NCI-H460 (cell line): ENCODE data around the gene EWSR1. TPM values are rescaled to one million over a fixed set of nuclear protein-coding genes. Genes with fewer than 3 reads are reported as not detected.

Source experiments
- DNase-seq: peaks from one replicate; pipeline ENCODE4 v3.0.0-alpha.2; 2016; ENCODE audit warnings: low read depth; ENCODE audit errors: extremely low read depth
- total RNA-seq: library from RNA; depleted of rRNA; stranded (reverse); fragments of >200 nt; shearing (Covaris generic); gene quantifications from 2 replicates; pipeline ENCODE4 v1.2.3, GENCODE V29; 2014

The EWSR1 gene
- total RNA-seq, 1 experiment from 2014 or later = 176 TPM

DNA sequence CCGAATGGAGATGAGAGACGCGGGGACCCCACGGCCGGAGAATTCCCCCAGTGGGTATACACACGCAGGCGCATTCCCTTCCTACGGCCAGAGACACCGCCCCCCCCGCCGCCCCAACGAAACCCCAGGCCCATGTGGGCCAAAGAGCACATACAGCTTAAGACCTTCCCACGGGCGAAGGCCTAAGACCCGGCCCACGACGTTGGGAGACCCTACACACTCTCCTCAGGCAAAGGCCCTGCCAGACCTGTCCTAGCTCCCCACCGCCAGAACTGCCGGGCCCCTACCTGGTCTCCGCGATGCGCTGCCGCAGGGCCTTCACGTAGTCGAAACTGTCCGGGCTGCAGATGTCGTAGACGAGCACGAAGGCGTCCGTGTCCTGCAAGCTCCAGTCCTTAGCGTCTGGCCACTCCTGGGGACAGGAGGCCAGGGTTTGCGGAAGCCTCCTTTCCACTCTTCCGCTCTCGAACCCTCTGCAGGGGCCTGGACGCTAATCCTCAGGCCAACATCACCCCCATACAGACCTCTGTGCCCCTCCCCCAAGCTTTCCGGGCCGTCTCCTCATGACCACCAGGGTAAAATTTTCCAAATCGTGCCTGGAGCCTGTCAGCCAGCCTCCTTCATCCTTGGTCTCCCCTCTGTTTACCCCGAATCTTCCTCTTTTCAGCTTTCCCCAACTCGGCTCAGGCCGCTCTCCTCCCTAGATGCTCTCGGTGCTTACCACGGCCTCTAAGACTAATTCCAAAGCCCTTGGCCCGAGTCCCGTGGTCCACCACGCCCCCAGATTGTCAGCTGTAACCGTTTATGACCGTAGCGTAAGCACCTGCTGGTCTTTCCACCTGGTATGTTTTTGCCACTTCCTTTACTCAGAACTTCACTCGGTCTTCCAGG lies 45.8 kb downstream of the EWSR1 start:
- no peak for DNase-seq

DNA sequence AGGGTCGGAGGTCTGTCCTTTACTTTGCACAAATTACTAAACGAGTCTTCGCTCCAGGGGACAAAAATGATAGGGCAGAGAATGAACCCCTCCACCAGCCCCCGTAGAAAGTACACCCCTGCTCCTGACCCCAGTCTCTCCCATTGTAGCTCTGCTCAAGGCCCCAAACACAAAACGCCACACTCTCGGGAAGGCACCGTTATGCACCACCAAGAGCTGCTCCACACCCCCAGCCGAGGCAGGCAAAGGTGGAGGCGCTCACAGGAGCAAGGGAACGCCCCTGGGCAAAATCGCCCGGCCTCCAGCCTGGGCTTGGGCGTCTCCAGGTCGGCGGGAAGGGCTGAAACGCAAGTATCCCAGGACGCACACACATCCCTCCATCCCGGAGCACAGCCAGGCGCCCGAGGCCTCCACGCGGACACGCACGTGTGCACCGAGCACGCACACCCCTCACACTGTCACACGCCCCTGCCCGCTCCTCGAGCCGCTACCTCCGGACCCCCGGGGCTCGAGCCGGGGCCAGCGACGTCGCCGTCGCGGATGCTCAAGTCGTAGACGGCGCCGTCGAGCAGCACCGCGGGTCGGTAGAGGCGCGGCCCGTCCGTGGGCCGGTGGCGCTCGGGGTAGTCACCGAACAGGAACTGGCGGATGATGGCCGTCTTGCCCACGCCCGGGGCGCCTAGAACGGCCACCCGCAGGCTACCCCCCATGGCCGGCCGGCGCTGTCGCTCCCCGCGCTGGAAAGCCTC lies 46.6 kb downstream of the EWSR1 start:
- no peak for DNase-seq

DNA sequence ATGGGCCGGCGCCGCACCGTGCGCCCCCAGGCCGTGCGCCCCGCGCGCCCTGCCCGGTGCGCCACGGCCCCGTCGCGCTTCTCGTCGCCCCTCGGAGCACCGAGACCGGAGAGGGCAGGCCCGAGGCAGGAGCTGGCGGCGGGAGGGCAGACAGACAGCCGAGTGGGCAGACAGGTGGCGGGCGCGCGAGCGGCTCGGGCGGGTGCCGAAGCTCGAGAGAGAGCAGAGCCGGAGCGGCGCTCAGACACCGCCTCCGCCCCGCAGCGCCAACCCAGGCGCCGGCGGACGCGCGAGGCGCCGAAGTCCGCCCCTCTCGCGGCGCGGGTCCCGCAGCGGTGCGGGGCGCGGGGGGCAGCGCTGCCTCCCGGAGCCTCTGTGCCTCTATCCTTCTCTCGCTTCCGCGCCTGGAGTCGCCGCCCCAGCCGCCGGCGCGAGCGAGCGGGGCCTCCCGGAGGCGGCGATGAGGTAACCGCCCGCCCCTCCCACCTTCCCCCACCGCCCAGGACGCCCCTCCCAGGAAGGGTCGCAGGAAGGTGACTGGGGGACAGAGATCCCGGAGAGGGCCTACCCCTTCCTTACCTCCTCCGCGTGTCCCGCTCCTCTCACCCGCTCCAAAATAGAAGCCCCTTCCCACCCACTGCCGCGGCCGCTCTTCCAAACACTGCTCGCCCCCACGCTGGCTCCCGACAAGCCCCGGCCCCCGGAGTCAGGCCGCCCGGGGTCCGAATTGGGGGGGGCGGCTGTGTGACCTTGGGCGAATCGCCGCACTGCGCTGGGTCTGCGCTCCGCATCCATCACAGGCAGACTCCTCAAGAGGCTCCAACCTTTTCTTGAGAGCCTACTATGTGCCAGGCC lies 47.4 kb downstream of the EWSR1 start, which contains the start of gene RASL10A:
RASL10A (minus strand) TSS at position 412 of the 855 bp plus-strand sequence. CDS start 451 bp downstream, outside the sequence.
- DNase-seq = no peak

DNA sequence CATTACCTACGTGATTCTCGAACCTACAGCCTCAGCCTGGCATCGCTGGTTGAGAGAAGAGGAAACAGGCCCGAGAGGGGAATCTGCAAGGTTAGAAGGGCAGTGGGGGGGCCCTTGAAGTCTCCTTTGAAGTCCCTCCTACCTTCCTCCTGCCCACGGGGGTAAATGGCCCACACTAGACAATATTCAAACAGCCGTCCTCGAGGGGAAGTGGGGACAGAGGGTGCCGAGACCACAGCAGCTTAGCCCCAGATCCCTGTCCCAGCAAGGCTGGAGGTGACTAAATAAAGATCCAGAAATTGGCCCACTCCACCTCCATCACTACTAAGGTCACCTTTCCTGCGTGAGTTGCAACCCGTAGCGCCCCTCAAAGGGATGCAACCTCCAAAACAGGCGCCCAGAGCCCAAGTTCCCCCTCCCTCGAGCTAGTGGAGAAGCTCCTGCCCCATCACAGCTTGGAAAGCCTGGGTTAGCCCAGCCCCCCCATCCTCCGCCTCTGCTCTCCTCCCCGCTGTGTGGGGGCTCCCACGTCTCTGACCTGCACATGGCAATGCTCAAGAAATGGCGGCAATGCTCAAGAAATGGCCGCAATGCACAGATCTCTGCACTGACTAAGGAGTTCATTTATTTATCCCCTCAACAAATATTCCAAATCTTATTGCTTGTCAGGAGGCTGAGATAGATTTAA lies 48.2 kb downstream of the EWSR1 start:
- no peak for DNase-seq

DNA sequence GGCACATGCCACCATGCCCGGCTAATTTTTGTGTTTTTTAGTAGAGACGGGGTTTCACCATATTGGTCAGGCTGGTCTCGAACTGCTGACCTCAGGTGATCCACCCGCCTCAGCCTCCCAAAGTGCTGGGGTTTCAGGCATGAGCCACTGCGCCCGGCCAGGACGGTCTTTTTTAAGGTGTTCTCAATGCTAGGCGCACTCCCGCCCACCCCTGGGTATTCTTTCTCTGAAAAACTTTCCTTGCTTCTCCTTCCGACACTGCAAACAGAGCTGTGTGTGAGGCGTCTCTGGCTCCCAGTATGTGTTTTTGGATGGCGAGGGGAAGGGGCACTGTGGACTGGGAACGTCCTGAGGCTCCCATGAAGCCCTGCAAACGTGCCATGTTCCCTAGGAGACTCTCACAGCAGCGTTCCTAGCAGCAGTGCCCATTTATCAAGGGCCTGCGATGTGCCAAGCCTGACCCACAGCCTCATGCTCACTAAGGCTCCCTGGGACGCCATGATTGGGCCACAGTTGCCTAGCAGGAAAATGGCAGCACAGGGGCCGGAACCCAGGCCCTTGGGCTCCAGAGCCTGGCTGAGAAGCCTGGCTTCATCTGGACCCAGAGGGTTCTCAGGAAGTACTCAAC lies 49.9 kb downstream of the EWSR1 start:
- no peak for DNase-seq

DNA sequence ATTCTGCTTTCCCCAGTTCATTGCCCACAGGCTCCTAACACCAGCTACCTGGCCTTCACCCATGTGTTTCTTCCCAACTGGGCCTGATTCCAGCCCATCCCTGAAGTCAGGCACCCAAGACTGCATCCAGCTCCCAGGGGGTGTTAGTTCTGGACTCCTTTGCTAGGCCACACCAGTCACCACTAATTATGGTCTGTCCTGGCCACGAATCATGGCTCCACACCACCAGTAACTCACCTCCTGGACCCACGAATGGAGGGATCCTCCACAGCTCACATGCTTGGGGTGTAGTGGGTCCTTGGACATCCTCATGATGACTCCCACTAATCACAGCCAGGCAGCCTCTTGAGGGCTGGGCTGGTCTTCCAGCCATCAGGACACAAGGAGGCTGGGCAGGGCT lies 51.0 kb downstream of the EWSR1 start:
- no peak for DNase-seq

DNA sequence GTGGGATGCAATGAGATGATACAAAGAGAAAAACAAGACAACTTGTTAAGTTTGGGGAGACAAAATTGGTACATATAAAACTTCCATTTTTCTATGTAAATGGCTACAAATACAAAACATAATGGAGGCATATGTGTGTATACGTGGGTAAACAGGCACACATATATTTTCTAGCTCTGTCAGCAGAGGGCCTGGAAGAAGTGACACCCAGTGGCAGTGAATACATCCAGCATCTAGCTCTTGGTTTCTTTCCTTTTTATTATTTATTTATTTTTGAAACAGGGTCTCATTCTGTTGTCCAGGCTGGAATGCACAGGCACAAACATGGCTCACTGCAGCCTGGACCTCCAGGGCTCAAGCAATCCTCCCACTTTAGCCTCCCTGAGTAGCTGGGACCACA lies 52.5 kb downstream of the EWSR1 start:
- no peak for DNase-seq

DNA sequence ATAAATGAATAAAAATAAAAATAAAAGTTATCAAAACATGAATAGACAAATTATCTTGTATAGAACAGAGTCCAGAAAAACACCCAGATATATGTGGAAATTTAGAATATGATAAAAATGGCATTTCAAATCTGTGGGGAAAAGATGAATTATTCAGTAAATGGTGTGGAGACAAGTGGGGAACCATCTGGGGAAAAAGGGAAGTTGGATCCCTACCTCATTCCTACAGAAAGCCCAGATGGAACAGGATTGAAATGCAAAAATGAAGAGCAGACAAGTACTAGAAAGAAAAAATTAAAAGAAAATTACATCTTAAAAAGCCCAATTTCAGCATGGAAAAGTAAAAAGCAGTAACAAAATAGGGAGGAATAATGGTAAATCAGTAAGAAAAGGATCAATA lies 55.6 kb downstream of the EWSR1 start:
- DNase-seq = no peak

DNA sequence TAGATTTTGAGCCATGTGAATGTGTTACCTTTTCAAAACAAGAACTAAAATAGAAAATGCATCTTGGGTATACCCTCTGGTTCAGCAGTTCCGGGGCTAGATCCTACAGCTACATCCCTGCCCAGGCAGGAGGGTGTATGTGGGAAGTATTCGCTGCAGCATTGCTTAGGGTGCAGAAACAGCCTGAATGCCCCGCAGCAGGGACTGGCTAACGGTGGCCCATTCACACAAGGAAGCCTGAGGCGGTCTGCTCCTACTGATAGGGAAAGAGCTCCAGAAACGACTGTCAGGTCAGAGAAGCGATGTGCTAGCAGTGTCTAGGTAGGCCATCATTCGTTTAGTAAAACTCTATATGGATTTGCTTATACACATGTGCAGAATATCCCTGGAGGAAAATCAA lies 57.3 kb downstream of the EWSR1 start:
- no peak for DNase-seq

DNA sequence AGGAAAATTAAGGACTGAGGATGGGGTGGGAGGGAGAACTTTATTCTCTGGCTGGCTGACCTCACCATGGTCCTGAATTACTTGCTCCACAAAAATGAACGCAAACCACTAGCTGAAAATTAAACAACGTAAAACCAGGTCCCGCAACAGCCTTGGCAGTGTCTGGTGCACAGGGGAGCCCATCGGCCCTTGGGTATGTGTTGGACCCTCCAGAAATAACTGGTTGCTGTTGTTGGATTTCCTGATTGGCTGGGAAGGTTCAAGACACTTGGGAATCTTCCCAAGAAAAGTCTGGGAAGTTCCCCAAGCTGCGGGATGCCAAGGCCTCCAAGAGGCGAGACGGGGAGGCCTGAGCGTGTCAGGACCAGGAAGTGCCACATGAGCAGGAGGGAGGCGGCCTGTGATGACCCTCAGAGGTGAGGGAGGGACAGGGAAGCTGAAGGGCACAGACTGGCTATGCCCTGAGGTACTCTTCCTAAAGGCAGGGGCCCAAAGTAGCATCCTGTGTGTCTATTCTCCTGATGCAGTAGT lies 57.8 kb downstream of the EWSR1 start:
- no peak for DNase-seq

DNA sequence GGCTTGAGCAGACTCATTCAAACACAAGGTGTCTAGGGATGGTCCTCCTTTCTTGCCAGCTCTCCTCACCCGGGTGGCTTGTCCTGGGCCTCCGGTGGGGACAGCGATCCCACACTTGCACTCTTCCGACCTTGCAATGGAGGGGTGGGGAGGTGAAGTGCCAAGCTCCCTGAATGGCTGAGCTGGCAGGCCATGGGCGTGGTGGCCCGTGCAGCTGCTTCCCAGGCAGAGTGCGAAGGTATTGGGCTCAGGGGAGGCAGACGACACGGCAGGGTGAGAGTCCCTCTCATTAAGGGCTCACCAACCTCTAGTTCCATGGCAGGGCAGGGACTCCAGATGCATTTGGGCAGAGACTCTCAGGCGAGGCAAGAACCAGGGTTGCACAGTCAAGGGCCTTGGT lies 58.4 kb downstream of the EWSR1 start:
- no peak for DNase-seq

DNA sequence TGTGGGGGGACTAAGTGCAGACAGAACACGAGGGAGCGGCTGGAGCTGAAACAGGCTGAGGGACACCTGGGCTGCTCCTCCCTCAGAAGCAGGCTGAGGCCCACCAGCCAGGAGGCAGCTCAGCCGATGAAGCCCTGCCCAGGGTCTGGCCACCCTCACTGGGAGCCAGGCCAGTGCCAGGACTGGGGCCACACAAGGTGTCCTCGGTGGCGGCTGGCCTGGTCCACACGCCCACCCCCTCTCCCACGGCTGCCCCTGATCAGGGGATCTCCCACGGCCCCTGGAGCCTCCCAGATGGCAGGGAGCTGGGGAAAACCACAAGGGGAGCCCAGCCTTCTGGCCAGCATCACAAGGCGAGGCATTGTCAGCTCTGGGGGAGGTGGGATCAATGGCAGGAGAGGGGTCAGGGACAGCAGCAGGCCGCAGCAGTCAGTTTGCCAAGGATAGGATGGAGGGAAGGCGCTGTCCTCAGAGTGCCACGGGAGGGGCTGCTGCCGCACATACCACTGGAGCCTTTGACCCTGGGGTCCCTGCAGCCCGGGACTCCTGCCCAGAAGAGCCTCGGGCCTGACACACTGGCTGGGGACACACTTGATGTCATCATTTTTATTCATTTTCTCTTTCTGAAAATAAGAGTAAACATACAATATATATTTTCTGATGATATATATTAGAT lies 59.2 kb downstream of the EWSR1 start:
- DNase-seq = no peak

DNA sequence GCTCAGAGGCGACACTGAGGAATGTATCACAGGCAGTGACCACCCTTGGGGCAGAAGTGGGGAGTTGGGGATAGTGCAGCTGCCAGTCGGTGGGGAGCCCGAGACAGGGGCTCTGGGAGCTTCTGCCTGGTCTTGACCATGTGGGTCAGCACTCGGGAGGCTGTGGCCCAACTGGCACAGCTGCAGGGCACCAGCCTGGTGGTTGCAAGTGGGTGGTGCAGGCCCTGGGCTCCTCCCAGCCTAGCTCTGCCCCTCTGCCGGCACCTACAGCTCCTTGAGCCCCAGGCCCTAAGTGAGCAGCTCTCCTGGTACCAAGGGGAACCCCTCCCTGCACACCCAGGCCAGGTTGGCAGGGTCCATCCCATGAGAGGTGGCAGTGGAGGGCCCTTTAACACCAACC lies 60.0 kb downstream of the EWSR1 start:
- DNase-seq = no peak

DNA sequence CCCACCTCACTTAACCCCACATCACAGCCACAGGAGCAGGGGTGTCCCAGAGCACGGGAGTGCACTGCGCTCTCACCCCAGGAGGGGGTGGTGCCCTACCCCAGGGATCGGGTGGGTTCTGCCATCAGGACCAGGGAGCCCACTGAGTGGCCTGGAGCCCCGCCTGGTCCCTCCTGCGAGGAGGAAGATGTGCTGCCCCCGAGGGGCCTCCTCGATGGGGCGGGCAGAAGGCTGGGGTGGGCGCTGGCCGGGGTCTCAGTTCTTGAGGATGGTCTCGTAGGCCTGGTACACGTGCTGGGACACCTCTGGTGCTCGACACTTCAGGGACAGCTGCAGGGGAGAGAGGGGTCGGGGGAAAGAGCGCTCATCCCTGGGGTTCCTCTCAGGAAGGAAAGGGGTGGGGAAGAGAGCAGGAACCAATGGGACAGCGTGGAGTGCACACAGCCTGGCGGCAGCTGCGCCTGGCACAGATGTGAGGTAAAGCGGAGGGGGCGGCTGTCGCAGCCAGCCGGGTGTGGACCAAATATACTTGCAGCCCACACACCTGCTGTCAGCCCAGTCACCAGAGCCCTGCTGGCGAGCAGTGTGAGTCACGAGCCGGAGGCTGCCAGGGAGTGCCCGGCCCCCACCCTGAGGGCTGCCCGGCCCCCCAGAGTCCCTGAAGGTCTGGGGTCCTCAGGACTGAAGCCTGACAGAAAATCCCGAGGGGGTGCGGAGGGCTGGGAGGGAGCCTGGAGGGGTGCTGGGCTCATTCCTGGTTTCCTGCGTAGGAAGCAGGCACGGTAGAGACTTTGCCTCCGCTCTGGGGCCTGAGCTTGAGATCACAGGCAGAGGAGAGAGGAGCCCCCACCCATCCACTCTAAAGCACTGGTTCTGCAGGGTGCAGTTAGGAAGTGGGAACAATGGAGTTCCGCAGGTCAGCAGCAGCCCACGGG lies 60.8 kb downstream of the EWSR1 start:
- DNase-seq = no peak

DNA sequence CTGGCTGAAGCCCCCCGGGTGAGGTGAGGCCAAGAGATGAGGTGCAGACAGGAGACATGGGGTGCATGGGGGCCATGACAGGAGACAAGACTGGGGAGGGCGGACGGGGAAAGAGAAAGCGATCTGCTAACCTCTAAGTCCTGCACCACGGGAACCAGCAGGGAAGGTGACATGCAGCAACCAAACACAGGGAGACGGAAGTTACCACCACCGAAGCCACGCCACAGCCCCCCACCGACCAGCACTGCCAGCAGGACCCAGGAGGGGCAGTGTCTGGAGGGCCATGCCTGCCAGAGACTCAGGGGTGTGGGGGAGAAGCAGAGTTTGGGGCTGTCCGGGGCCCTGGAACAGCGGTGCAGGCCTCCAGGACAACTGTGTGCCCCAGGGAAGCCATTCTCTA lies 61.5 kb downstream of the EWSR1 start:
- no peak for DNase-seq

DNA sequence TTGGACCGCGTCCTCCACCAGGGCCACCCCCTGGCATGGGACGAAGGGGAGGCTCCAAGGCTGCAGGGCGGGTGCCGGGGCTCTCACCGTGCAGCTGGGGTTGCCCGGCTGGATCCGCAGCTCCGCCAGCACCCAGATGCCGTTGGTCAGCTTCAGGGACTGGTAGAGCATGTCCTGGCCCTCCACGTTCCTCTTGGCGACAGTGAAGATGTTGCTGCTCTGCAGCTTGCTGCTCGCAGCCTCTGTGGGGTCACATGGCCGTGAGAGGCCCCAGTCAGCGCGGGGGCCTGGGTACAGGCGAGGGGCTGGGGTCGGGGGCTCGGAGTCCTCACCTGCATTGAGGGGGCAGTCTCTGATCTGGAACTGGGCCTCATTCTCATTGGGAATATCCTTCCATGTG lies 62.2 kb downstream of the EWSR1 start:
- no peak for DNase-seq

DNA sequence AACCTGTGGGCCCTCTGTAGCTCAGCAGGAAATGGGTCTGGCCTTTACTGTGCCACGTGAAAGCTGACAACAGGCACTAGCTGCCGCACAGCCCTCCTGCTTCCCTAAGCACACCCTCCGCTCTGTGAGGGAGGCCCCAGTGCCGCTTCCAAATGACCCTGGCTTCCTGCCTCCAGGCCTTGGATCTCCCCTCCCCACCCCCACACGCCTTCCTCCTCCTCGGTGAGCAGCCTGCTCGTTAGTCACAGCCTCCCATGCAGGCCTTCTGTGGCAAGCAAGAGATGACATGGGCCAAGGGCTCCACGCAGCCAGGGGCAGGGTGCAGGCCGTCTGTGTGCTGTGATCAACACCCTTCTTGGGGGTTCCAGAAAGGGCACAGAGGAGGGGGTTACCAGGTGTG lies 62.7 kb downstream of the EWSR1 start:
- DNase-seq = no peak

DNA sequence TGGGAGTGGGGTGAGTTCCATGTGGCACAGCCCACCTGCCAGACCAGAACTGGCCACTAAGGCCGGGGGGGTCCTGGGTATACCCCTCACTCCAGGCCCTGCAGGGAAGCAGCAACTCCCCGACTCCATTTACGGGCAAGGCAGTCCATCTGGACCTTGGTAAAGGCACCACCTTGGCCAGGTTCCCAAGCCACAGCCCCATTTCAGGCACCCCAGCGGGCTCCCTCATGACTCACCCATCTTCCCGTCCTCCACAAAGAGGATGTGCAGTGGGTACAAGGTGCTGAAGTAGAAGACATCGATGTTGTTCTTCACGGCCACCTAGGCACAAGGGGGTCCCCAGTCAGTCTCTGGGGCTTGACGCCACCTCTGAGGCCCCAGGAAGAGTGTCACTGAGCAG lies 63.1 kb downstream of the EWSR1 start:
- DNase-seq = no peak
